Breast epithelium (tissue), 3 donors: ENCODE data around the gene CCDC6.

Experiments
- POLR2A ChIP-seq: fragments of 450-650 bp; IDR thresholded peaks from one replicate; pipeline ENCODE4 v1.6.1; 2016; ENCODE audit warnings: antibody characterized with exemption, mild to moderate bottlenecking, moderate library complexity
- TF ChIP-seq, protein P1 (sequence below), 3 donors: fragments of 450-650 bp; IDR thresholded peaks; one replicate each; pipeline ENCODE4 v1.5.1; 2016 to 2017; ENCODE audit warnings: antibody characterized with exemption in 3 of 3, mild to moderate bottlenecking in 3 of 3, moderate library complexity in 3 of 3

DNA sequence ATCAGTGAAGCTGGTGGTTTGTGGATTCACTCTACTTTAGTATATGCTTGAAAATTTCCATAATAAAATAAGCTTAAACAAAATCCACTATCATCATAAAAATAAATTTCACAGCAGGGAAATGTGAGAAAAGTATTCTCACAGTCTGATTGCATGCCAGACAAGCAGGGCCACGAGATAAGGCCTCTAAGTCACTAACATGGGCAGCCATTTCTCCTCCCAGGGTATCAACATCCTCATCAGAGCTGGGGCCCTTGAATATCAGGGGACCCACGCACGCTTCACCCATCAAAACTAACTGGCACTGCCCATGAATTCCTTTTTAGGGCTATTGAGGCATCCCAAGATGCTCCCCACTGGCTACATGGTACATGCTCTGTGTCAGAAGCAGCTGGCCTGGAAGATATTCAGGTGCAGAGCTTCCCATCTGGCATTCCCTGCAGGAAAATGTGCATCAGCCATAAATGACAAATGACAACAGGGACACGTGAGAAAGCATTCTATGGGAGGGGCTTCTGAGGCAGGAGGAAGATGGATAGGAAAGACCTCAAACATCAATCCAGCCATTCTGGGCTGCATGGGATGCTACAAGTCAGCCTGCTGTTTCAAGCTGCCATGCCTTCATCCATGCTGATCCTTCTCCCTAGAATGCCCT is 17.4 kb downstream of the CCDC6 start:
- no peak for TF ChIP-seq POLR2A
- TF ChIP-seq, protein P1, sequence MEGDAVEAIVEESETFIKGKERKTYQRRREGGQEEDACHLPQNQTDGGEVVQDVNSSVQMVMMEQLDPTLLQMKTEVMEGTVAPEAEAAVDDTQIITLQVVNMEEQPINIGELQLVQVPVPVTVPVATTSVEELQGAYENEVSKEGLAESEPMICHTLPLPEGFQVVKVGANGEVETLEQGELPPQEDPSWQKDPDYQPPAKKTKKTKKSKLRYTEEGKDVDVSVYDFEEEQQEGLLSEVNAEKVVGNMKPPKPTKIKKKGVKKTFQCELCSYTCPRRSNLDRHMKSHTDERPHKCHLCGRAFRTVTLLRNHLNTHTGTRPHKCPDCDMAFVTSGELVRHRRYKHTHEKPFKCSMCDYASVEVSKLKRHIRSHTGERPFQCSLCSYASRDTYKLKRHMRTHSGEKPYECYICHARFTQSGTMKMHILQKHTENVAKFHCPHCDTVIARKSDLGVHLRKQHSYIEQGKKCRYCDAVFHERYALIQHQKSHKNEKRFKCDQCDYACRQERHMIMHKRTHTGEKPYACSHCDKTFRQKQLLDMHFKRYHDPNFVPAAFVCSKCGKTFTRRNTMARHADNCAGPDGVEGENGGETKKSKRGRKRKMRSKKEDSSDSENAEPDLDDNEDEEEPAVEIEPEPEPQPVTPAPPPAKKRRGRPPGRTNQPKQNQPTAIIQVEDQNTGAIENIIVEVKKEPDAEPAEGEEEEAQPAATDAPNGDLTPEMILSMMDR (IDR thresholded peaks at IDR 0.05), result no peak
